HFF-Myc (cell line): ENCODE measurements around the gene CLEC4G.

Source experiments
- DNase-seq: peaks from one replicate; pipeline ENCODE4 v3.0.0-alpha.2; 2011; ENCODE audit warnings: low read depth; ENCODE audit errors: extremely low read depth
- H3K4me3 ChIP-seq: replicated peaks from 2 replicates; pipeline ENCODE4 v1.5.1; 2011; ENCODE audit warnings: low read depth, mild to moderate bottlenecking, control low read depth, low read length
- CTCF ChIP-seq: IDR thresholded peaks from 2 replicates; pipeline ENCODE4 v1.5.1; 2012; ENCODE audit warnings: mild to moderate bottlenecking, low read depth, low read length, control low read depth; ENCODE audit errors: missing control alignments

The CLEC4G gene

GRCh38 chr19:7729211-7729610, 2.7 kb downstream of the CLEC4G start:
- DNase-seq: no peak
- no peak for TF ChIP-seq CTCF
- no peak overlapping the region for H3K4me3 ChIP-seq

- no peak for DNase-seq
- TF ChIP-seq CTCF: no peak
- H3K4me3 ChIP-seq: no peak overlapping the region
These were observed 6.1 kb downstream of the CLEC4G start for GRCh38 chr19:7725791-7726190.

GRCh38 chr19:7722231-7722651, 9.7 kb downstream of the CLEC4G start:
- DNase-seq: no peak
- H3K4me3 ChIP-seq: no peak overlapping the region
- TF ChIP-seq CTCF: no peak

GRCh38 chr19:7720351-7720750, 11.6 kb downstream of the CLEC4G start:
- no peak for TF ChIP-seq CTCF
- DNase-seq: no peak
- H3K4me3 ChIP-seq: no peak overlapping the region

GRCh38 chr19:7718668-7719067, 13.2 kb downstream of the CLEC4G start:
- DNase-seq: no peak
- no peak overlapping the region for H3K4me3 ChIP-seq
- no peak for TF ChIP-seq CTCF

- TF ChIP-seq CTCF: no peak
- no peak for DNase-seq
- H3K4me3 ChIP-seq: no peak overlapping the region
These were observed 15.1 kb downstream of the CLEC4G start for GRCh38 chr19:7716762-7717161.

GRCh38 chr19:7715671-7716070, 16.2 kb downstream of the CLEC4G start:
- no peak overlapping the region for H3K4me3 ChIP-seq
- TF ChIP-seq CTCF: no peak
- DNase-seq: no peak
